NCI-H345 treated with DMSO at 0.1 percent for 48 hours (cell line): ENCODE measurements around the gene CCDC152.
"Not testable (repeated sequence)": the region's sequence is repeated elsewhere in the genome, so short reads cannot be mapped to it uniquely, and the experiment has no call there.

Source experiments
- DNase-seq: peaks from one replicate; lab custom pipeline; 2025; ENCODE audit not compliant: unreplicated experiment; lab: John Stamatoyannopoulos, UW

CCDC152 gene

GRCh38 chr5:42844408-42844807 is 87.8 kb downstream of the CCDC152 start:
- not testable (repeated sequence) for DNase-seq

- no peak for DNase-seq
Observed at GRCh38 chr5:42848545-42848944, 91.9 kb downstream of the CCDC152 start.

DNA sequence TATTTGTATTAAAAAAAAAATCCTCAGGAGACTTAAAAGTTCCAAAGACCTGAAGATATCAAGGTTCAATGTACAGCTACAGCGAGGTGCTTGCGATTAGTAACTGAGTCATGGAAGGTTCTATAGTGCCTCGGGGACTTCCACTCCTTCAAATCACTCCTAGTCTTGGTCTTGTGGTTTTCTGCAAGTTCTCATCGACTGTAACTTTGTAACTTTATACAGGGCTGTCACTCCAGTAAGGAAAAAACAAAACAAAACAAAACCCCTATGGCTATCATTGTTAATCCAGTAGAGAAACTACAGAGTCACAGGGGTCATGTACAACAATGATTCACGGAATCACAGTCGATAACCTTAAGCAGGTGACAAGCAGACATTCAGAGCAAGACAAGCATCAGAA is 94.9 kb downstream of the CCDC152 start:
- no peak for DNase-seq
